ENCODE data around the gene CHCHD3. TPM values are rescaled to one million over a fixed set of nuclear protein-coding genes. Genes with fewer than 3 reads are reported as not detected.

The CHCHD3 gene
- polyA plus RNA-seq, 1 donor (not counting 4 experiments of a cell fraction or from before 2014, with no cell fraction given), result 59.2 TPM

GRCh38 chr7:132959891-132960290 lies 122.0 kb downstream of the CHCHD3 start:
- H3K27ac ChIP-seq (ENCODE audit: control insufficient read depth, insufficient read depth, low read length), result no peak overlapping the region
- dilution Hi-C loops (cut with MboI; ENCODE audit: extremely low pct_ligation_motif_present, low sequenced_read_pairs), result no loop called here
- DNase-seq (ENCODE audit: low read depth, low spot score) (no peak), FAIRE-seq (no peak)
- H3K9ac ChIP-seq (ENCODE audit: control insufficient read depth, extremely low read depth, insufficient read depth, low read length), result no peak overlapping the region
- peaks cover 0 to 1% of the 10 kb centered on the region in 2 experiments for H3K36me3 ChIP-seq (ENCODE audit: control insufficient read depth in 2 of 2, extremely low read depth in 1 of 2, insufficient read depth in 2 of 2, low read length in 2 of 2)
- H4K20me1 ChIP-seq (ENCODE audit: control insufficient read depth, extremely low read depth, insufficient read depth, low read length), result no peaks in the 10 kb centered on the region
- H3K4me1 ChIP-seq (ENCODE audit: control insufficient read depth, extremely low read depth, insufficient read depth, low read length), result no peaks in the 10 kb centered on the region
- TF ChIP-seq EZH2 (IDR thresholded peaks at IDR 0.05; ENCODE audit: low read length) (no peak), CTCF (optimal IDR thresholded peaks at IDR 0.05 in 1 of 3, IDR thresholded peaks at IDR 0.05 in 1 of 3, conservative IDR thresholded peaks at IDR 0.05 in 1 of 3; ENCODE audit: extremely low read depth in 1 of 3, insufficient read depth in 2 of 3, low read length in 3 of 3) (no peak)
- no peak overlapping the region for H2AFZ ChIP-seq (ENCODE audit: control insufficient read depth, low read length)
- H3K4me3 ChIP-seq (ENCODE audit: control insufficient read depth in 2 of 3, extremely low read depth in 1 of 3, insufficient read depth in 2 of 3, low read depth in 1 of 3, low read length in 3 of 3), result no peak overlapping the region
- H3K9me1 ChIP-seq (ENCODE audit: control insufficient read depth, extremely low read depth, insufficient read depth, low read length), result no peaks in the 10 kb centered on the region
- peaks cover 2% of the 10 kb centered on the region for H3K79me2 ChIP-seq (ENCODE audit: control insufficient read depth, insufficient read depth, low read length)
- H3K4me2 ChIP-seq (ENCODE audit: control insufficient read depth, extremely low read depth, insufficient read depth, low read depth, low read length), result no peak overlapping the region
- H3K9me3 ChIP-seq (ENCODE audit: control insufficient read depth, low read depth, low read length), result no peaks in the 10 kb centered on the region
- H3K27me3 ChIP-seq (ENCODE audit: control insufficient read depth, extremely low read depth, insufficient read depth, low read length), result no peaks in the 10 kb centered on the region

- Histone ChIP-seq H3K79me2 (ENCODE audit: control insufficient read depth, insufficient read depth, low read length) (no peaks in the 10 kb centered on the region), H3K36me3 (ENCODE audit: control insufficient read depth in 2 of 2, extremely low read depth in 1 of 2, insufficient read depth in 2 of 2, low read length in 2 of 2) (peaks cover 1 to 5% of the 10 kb centered on the region in 2 experiments), H3K4me2 (ENCODE audit: control insufficient read depth, extremely low read depth, insufficient read depth, low read depth, low read length) (no peak overlapping the region), H3K4me1 (ENCODE audit: control insufficient read depth, extremely low read depth, insufficient read depth, low read length) (no peaks in the 10 kb centered on the region), H3K9ac (ENCODE audit: control insufficient read depth, extremely low read depth, insufficient read depth, low read length) (no peak overlapping the region), H3K9me1 (ENCODE audit: control insufficient read depth, extremely low read depth, insufficient read depth, low read length) (no peaks in the 10 kb centered on the region), H4K20me1 (ENCODE audit: control insufficient read depth, extremely low read depth, insufficient read depth, low read length) (no peaks in the 10 kb centered on the region), H3K27me3 (ENCODE audit: control insufficient read depth, extremely low read depth, insufficient read depth, low read length) (no peaks in the 10 kb centered on the region), H3K27ac (ENCODE audit: control insufficient read depth, insufficient read depth, low read length) (no peak overlapping the region), H3K9me3 (ENCODE audit: control insufficient read depth, low read depth, low read length) (no peaks in the 10 kb centered on the region), H2AFZ (ENCODE audit: control insufficient read depth, low read length) (no peak overlapping the region), H3K4me3 (ENCODE audit: control insufficient read depth in 2 of 3, extremely low read depth in 1 of 3, insufficient read depth in 2 of 3, low read depth in 1 of 3, low read length in 3 of 3) (no peak overlapping the region)
- no peak for FAIRE-seq
- dilution Hi-C loops (cut with MboI; ENCODE audit: extremely low pct_ligation_motif_present, low sequenced_read_pairs), result no loop called here
- no peak for DNase-seq (ENCODE audit: low read depth, low spot score)
- no peak for TF ChIP-seq CTCF (optimal IDR thresholded peaks at IDR 0.05 in 1 of 3, IDR thresholded peaks at IDR 0.05 in 1 of 3, conservative IDR thresholded peaks at IDR 0.05 in 1 of 3; ENCODE audit: extremely low read depth in 1 of 3, insufficient read depth in 2 of 3, low read length in 3 of 3)
- no peak for TF ChIP-seq EZH2 (IDR thresholded peaks at IDR 0.05; ENCODE audit: low read length)
Observed at GRCh38 chr7:132956556-132956955, 125.3 kb downstream of the CHCHD3 start.
